IPS DF 6.9 (cell line): Measurements from ENCODE around the gene SLC25A52.
"Not testable (repeated sequence)": the region's sequence is repeated elsewhere in the genome, so short reads cannot be mapped to it uniquely, and the experiment has no call there.

Experiments used
- DNase-seq: peaks from one replicate; pipeline ENCODE4 v3.0.0-alpha.2; 2013; ENCODE audit warnings: low read depth, low spot score
- H3K27ac ChIP-seq: one replicate; pipeline ENCODE4 v1.5.1; 2013; ENCODE audit warnings: low read length, control low read depth
- H3K27me3 ChIP-seq: 2 replicates; pipeline ENCODE4 v1.6.1; 2013; ENCODE audit warnings: mild to moderate bottlenecking, low read length; ENCODE audit not compliant: control insufficient read depth, insufficient read depth
- H3K36me3 ChIP-seq: 2 replicates; pipeline ENCODE4 v1.6.1; 2013; ENCODE audit warnings: low read length; ENCODE audit not compliant: control insufficient read depth, insufficient read depth
- H3K4me1 ChIP-seq: 2 replicates; pipeline ENCODE4 v1.6.1; 2013; ENCODE audit warnings: low read length; ENCODE audit not compliant: control insufficient read depth, insufficient read depth
- H3K4me3 ChIP-seq: 2 replicates; pipeline ENCODE4 v1.5.1; 2013; ENCODE audit warnings: mild to moderate bottlenecking, low read length
- H3K9me3 ChIP-seq: 2 replicates; pipeline ENCODE4 v1.6.1; 2013; ENCODE audit warnings: low read length, inconsistent platforms; ENCODE audit not compliant: control insufficient read depth, insufficient read depth
- WGBS: extraction: QIAGEN DNeasy Blood & Tissue Kit; methylation state at CpG from one replicate; pipeline ENCODE4 v1.1.7; 2013; ENCODE audit warnings: mixed read lengths, missing lambda C conversion rate; ENCODE audit not compliant: insufficient read length, insufficient coverage; 5-methylcytosine and 5-hydroxymethylcytosine counted together

Gene SLC25A52

DNA sequence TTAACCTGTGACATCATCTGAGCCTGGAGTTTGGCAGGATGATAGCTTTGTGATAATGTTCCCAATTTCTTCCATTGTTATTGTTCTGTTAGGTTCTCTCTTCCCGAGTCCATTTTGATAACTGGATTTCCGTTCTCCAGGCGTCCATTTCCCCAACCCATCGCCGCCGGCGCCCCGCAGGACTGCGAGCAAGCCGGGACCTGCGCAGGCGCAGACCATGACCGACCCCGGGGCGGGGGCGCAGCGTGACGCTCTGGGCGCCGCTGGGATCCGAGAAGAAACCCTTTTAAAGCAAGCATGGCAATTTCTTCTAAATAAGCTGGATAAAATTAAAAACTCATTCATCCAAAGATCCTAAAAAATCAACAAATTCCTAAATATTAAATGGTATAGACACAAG lies at the start of gene SLC25A52:
Gene SLC25A52 (minus strand): TSS at position 186 of the 400 bp plus-strand sequence. CDS start 219 bp downstream, outside the sequence.
- Histone ChIP-seq H3K27me3 (no peaks in the 10 kb centered on the region), H3K4me3 (no peak within 1 kb of the TSS), H3K27ac (no peak within 1 kb of the TSS), H3K9me3 (no peaks in the 10 kb centered on the region), H3K4me1 (no peaks in the 10 kb centered on the region), H3K36me3 (no peaks in the 10 kb centered on the region)
- WGBS = no CpG with 5 or more reads among the region's 21 CpGs
- DNase-seq = no peak

- H3K4me1 ChIP-seq, H3K27me3 ChIP-seq, H3K36me3 ChIP-seq, H3K27ac ChIP-seq, DNase-seq, H3K9me3 ChIP-seq, H3K4me3 ChIP-seq: not testable (repeated sequence)
- WGBS = no CpG with 5 or more reads among the region's 4 CpGs
Measured at GRCh38 chr18:31809049-31809448, 48.4 kb upstream of the SLC25A52 start.

DNA sequence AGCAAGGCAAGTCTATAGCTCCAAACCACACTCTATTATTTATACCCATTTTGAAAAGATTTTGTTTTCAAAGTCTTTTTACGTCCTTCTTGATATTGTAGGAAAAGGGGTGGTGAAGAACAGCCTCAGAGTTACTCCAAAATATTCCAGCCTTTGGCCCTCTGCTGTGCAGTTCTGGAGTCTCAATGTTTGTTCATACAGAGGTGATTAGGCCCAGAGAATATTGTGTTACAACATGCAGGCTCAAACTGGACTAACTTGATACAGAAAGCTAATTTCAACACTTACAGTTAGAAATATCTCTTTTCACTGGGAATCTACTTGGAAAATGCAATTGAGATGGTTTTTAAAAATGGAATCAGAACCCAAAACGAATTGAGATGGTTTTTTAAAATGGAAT lies 40.4 kb upstream of the SLC25A52 start:
- no peak overlapping the region for H3K27ac ChIP-seq
- H3K4me1 ChIP-seq = no peaks in the 10 kb centered on the region
- H3K9me3 ChIP-seq = no peaks in the 10 kb centered on the region
- H3K4me3 ChIP-seq = no peak overlapping the region
- no peaks in the 10 kb centered on the region for H3K27me3 ChIP-seq
- no peak for DNase-seq
- WGBS = no CpG with 5 or more reads among the region's 2 CpGs
- no peaks in the 10 kb centered on the region for H3K36me3 ChIP-seq

- not testable (repeated sequence) for H3K27ac ChIP-seq, H3K27me3 ChIP-seq, H3K4me1 ChIP-seq, H3K9me3 ChIP-seq, H3K36me3 ChIP-seq, DNase-seq, H3K4me3 ChIP-seq
- WGBS = no CpG with 5 or more reads among the region's 5 CpGs
Measured at GRCh38 chr18:31799257-31799656, 38.6 kb upstream of the SLC25A52 start.

DNA sequence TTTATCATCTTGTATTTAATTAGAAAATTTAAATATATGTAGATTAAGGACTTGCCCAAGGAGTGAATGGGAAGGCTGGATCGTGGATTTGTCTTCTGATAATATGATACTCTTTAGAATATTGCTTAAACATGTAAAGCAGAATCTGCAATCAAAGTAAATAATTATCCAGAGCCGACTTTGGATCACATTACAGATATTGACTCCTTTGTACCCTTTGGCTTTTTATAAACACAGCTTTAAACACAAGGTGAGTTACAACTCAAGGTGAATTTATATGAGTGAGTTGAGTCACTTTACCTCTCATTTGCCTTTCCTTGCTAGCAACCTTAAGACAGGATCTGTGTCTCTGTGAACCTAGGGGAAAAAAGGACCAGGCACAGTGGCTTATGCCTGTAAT lies 37.7 kb upstream of the SLC25A52 start:
- no peaks in the 10 kb centered on the region for H3K9me3 ChIP-seq
- WGBS = 100% methylated on average over 1 of the region's 2 CpGs
- H3K36me3 ChIP-seq = no peaks in the 10 kb centered on the region
- H3K4me1 ChIP-seq = no peaks in the 10 kb centered on the region
- H3K27me3 ChIP-seq = no peaks in the 10 kb centered on the region
- H3K27ac ChIP-seq = no peak overlapping the region
- DNase-seq = no peak
- H3K4me3 ChIP-seq = no peak overlapping the region

- Histone ChIP-seq H3K9me3 (no peaks in the 10 kb centered on the region), H3K36me3 (no peaks in the 10 kb centered on the region), H3K27ac (no peak overlapping the region), H3K4me3 (no peak overlapping the region), H3K27me3 (no peaks in the 10 kb centered on the region), H3K4me1 (no peaks in the 10 kb centered on the region)
- WGBS = no CpG with 5 or more reads among the region's 2 CpGs
- no peak for DNase-seq
Measured at GRCh38 chr18:31795747-31796146, 35.1 kb upstream of the SLC25A52 start.

DNA sequence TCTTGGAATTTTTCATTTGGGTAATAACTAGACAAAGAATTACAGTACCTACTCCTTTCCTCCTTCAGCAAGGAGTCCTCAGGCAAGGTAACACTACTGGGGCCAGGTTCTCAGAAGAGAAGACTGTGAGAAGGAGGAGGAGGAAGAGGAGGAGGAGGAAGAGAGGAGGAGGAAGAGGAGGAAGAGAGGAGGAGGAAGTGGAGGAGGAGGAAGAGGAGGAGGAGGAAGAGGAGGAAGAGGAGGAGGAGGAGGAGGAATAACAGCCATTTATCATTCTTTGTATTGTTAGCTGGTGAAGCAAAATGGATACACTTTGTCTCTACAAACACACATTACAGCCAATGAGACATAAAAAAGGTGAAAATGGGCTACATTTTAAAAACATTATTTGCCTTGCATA lies 32.9 kb upstream of the SLC25A52 start:
- no peaks in the 10 kb centered on the region for H3K27me3 ChIP-seq
- no peak overlapping the region for H3K4me3 ChIP-seq
- H3K36me3 ChIP-seq = no peaks in the 10 kb centered on the region
- no peak overlapping the region for H3K27ac ChIP-seq
- H3K4me1 ChIP-seq = no peaks in the 10 kb centered on the region
- DNase-seq = no peak
- no peaks in the 10 kb centered on the region for H3K9me3 ChIP-seq

GRCh38 chr18:31792580-31792911 lies 31.9 kb upstream of the SLC25A52 start:
- H3K4me3 ChIP-seq = no peak overlapping the region
- no peak for DNase-seq
- H3K27ac ChIP-seq = no peak overlapping the region
- no peaks in the 10 kb centered on the region for H3K36me3 ChIP-seq
- H3K4me1 ChIP-seq = no peaks in the 10 kb centered on the region
- H3K27me3 ChIP-seq = no peaks in the 10 kb centered on the region
- H3K9me3 ChIP-seq = no peaks in the 10 kb centered on the region
- WGBS = no CpG with 5 or more reads among the region's 2 CpGs

GRCh38 chr18:31791817-31792579 lies 31.3 kb upstream of the SLC25A52 start:
- no peaks in the 10 kb centered on the region for H3K9me3 ChIP-seq
- H3K27ac ChIP-seq = no peak overlapping the region
- H3K27me3 ChIP-seq = no peaks in the 10 kb centered on the region
- DNase-seq = no peak
- H3K4me1 ChIP-seq = no peaks in the 10 kb centered on the region
- WGBS = no CpG with 5 or more reads among the region's 6 CpGs
- H3K4me3 ChIP-seq = no peak overlapping the region
- no peaks in the 10 kb centered on the region for H3K36me3 ChIP-seq

DNA sequence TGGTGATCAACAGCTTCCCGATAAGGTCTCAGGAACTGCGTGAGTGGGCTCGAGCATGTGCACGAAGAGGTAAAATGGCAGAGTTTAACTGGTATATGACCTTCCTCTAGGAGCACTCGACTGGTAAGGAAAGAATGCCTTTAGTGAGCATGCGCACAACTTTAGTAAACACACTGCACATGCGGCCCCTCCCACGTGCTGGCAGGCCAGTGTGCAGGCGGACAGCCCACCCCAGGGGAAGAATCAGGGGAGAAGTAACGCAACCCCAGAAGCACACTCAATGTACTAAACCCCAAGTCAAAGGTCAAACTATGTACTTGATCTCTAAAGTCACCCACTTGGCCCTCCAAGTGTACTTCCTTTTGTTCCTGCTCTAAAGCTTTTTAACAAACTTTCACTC lies 28.7 kb upstream of the SLC25A52 start:
- no peak overlapping the region for H3K4me3 ChIP-seq
- no peaks in the 10 kb centered on the region for H3K27me3 ChIP-seq
- no peak for DNase-seq
- WGBS = no CpG with 5 or more reads among the region's 10 CpGs
- no peaks in the 10 kb centered on the region for H3K9me3 ChIP-seq
- no peaks in the 10 kb centered on the region for H3K4me1 ChIP-seq
- H3K27ac ChIP-seq = no peak overlapping the region
- H3K36me3 ChIP-seq = no peaks in the 10 kb centered on the region

DNA sequence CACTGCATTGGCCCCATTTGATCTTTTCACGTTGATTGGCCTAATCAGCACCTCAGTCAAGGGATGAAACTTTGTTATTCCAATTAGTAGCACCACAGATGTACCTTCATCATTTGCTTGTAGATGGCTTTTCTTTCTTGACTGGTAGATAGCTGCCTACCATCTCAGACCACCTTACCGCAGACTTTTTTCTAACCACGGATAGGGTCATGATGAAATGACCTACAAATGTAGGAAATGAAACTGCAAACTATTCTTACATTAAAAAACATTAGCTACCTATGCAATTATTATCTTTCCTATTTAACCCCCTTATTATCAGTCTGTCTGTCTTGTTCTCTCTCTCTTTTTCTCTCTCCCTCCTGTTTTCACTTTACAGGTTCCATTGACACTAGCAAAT lies 22.4 kb upstream of the SLC25A52 start:
- no peak for DNase-seq

More for the DNA sequence above, 22.4 kb upstream of the SLC25A52 start:
- no CpG with 5 or more reads among the region's 3 CpGs for WGBS
- H3K9me3 ChIP-seq = no peaks in the 10 kb centered on the region
- H3K27ac ChIP-seq = no peak overlapping the region
- no peaks in the 10 kb centered on the region for H3K4me1 ChIP-seq
- H3K27me3 ChIP-seq = no peaks in the 10 kb centered on the region
- no peak overlapping the region for H3K4me3 ChIP-seq
- no peaks in the 10 kb centered on the region for H3K36me3 ChIP-seq
